ENCODE measurements around the gene GASK1B. TPM values are rescaled to one million over a fixed set of nuclear protein-coding genes. Genes with fewer than 3 reads are reported as not detected.

The GASK1B gene
- 77.3 and 95.3 TPM in 2 replicates for total RNA-seq

DNA sequence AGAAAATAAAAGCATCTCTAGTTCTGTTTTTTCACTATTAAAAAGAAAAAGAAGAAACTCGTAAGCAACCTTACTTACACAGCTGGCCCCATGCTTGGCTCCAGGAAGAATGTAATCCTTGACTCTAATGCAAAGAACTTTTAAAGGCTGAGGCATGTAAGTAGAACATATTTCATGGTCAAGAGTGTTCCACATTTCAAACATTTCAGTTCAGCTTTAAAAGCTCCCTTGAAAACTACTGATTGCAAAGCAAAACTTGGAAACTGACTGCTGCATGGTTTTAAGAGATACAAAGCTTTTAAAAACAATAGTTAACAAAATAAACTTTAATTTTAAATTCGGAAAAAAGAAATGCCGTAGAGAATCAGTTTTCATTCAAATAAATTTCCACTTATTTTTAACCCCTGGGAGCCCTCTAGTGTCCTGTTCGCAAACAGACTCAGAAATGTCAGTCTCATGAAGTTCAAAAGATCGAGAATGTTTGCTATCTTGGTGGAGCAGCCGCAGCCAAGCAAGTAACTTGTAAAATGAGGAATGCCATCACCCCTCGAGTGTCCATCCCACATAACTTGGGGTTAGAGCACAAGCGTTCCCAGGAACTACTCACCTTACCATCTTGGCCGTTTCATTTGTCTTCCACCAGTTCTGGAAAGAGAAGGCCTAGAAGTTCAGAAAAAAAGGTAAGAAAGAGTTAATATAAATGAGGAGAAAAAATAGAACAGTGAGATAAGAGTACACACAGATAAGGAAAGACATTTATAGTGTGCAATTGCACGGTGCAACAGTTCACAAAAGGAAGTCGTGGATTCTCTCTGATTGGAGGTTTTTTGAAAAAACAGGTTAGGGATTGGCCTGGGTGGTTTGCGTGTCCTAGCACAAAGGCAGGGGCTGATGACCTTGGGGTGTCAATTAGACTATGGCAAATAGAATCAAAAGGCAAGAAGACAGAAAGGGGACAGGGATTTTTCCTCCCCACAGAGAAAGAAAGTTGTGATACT lies at the start of gene GASK1B:
GASK1B (minus strand) TSS at position 765 of the 998 bp plus-strand sequence. CDS start 1,650 bp downstream, outside the sequence.

DNA sequence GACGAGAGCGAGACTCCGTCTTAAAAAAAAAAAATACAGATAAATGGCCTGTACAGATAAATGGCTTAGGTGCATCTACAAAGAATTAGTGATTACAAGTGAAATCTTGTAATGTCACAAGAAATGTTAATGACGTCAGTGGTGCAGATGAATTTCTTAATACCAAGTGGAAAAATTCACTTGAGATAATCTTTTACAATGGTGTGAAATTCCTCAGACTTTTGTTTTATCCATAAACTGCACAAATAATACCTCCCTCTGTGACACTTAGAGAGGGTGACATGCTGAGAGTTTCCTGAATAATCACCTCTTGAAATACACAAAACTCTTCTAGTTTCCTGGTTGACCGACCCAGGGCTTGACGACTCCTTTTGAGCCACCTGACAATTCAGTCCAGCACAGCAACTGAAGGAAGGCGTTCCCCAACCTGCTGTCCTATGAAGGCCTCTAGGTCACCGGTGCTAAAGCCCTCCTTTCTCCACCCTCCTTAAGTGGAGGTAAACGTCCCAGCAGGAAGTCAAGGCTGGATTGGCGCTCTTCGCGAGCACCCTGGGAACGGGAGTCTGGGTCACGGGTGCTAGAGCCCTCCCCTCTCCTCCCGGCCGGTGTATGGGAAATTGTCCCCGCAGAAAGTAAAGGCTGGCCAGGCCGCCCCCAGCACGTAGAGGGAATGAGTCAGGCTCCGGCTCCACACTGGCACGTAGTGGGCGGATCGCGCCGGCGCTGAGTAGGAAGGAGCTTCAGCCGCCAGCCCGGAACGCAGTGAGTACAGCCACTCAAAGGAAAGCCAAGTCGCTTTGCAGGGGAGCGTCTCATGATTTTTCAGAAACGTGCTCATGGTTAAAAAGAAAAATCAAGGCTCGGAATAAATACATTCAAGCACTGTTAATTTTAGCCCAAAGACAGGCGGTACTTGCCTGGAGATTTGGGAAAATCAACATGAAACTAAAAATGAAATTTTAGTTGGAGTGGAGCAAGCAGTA lies 37.3 kb upstream of the GASK1B start, which contains the start of gene TMEM144:
TMEM144 (plus strand) TSS at position 662 of the 983 bp plus-strand sequence. CDS start 2,182 bp downstream, outside the sequence.

Other genes starting within 250 kb of the GASK1B start
- gene TMEM144, start 37.5 kb upstream of the GASK1B start, total RNA-seq, result 2.9 and 8.1 TPM in 2 replicates